A549 treated with dexamethasone at 1 μM for 4 hours (cell line): ENCODE measurements around the gene SHANK1. TPM values are rescaled to one million over a fixed set of nuclear protein-coding genes. Genes with fewer than 3 reads are reported as not detected.

Experiments used
- total RNA-seq: library from RNA; stranded (reverse); fragments of 200-300 nt; extraction: Qiagen RNA extraction; gene quantifications from 5 replicates; pipeline ENCODE4 v1.2.3, GENCODE V29; 2022

SHANK1 gene
- 0.09 to 0.27 TPM (median 0.22 TPM) in 5 replicates for total RNA-seq

DNA sequence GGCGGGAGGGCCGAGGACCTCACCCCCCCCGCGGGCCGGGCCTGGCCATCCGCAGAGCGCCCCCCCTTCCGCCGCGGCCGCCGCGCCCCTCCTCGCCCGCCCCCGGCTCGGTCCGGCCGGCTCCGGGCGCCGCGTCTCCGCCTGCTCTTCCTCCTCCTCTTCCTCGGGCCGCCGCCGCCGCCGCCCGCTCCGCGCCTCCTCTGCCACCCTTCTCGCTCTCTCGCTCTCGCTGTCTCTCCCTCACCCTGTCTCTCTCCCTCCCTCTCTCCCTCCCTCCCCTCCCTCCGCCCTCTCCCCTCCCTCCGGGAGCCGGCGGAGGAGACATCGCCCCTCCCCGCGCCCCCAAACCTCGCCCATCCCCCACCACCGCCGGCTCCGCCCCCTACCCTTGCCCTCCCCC, at the start of gene SHANK1:
SHANK1 (minus strand) TSS at position 237 of the 400 bp plus-strand sequence. CDS start 2,883 bp downstream, outside the sequence.

DNA sequence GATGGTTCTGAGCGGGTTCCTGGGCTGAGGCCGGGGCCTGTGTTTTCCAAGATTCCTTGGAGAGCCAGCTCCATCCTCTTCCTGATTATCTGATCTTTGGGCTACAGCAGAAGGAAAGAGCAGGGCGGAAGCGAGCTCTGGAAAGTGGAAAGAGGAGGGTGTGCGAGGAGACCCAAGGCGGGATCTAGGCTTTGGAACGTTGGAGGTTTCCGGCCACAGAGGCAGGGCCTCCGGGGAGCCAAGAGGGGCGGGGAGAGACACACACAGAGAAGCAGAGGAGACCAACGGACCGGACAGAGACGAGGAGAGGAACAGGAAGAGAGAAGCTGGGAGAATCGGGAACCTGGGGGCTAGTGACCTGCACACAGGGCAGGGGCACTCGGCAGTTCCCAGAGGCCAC, 3.5 kb upstream of the SHANK1 start, which contains the start of gene CLEC11A:
CLEC11A (plus strand) TSS at position 296 of the 400 bp plus-strand sequence. CDS start 162 bp downstream, outside the sequence.

DNA sequence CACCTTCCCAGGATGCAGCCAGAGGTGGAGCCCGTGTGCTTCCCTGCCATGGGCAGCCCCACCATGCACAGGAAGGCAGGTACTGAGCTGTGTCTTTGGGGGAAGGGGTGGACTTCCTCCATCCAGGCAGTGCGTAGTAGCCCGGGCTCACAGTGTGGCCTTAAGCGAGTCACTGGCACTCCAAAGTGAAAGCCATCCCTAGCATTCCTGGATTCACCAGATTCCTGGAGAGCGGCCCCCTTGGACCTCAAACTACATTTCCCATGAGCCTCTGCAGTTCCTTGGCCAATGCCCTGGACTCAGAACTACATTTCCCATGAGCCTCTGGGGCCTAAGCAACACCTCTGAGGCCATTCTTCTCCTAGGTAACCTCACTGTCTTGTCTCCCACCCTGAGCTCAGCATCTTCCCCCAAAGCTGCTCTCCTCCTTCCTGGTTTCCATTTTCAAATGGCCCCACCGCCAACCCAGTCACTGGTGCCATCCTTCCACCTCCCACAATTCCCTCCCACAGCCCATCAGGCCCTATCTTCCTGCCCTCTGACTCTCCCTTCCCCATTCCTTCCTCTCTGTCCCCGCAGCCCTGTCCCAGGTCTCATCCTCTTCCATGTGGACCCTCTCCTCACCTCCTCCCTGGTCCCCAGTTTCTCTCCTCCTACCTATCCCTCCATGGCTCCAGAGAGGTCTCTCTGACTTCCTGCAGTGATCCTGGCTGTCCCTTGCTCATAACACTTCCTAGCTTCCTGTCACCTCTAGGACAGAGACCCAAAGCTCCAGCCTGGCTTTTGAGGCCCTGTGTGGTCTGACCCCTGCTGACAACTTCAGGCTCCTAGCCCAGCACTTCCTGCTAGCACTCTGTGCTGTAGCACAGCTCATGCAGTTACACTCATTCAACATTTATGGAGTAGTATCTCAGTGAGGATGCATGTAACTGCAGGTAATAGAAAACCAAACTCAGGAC, 69.9 kb downstream of the SHANK1 start, which contains the start of gene C19orf81:
C19orf81 (plus strand) TSS at position 13 of the 959 bp plus-strand sequence; CDS start at position 13, 0 bp downstream.

DNA sequence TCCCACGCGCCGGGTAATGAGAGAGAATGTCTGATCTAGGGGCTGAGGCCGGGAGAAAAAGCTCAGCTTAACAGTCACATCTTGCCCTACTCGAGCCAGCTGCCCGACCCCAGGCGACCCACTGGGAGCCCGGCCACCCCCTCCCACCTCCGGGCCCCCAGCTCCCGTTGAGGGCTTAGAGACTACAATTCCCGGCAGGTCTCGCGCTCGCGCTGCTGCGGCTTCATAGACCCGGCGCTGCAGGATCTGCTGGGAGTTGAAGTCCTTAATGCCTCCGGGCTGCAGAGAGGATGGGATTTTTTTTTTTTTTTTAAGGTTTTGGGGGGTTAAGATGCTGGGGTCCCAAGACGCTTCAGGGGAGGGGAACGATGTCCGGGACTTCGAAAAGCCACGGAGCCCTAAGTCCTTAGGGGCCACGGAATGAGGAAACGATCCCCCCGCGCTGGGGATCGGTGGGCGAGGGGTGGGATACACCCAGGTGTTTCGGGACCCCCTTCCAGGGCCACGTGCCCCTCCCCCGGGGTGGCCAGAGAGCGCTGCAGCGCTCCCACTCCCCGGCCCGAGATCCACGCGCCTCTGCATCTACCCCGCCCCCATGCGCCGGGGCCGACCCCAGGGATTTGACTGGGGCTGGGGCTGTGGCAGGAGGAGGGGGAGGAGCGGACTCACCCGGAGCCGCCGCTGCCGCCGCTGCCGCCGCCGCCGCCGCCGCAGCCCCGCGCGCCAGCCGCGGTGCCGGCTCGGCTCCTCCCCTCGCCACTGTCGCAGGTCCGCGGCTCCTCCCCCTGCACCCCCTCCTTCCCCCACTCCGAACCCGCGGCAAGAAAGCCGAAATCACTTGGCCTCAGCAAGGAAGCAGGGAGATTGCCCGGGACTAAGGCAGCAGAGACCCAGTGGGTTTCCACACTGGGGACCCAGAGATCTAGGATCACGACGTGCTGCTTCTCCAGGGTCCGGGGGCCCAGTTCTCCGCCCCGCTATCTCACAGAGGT, 80.2 kb downstream of the SHANK1 start, which contains the start of gene SYT3:
SYT3 (minus strand) TSS at position 761 of the 992 bp plus-strand sequence. CDS start 2,470 bp downstream, outside the sequence.

Other genes starting within 250 kb of the SHANK1 start
- 109 to 144 TPM (median 140 TPM) in 5 replicates for gene EMC10, start 243.3 kb downstream of the SHANK1 start, total RNA-seq
- gene GARIN5A, start 243.0 kb downstream of the SHANK1 start, total RNA-seq, result 1.6 to 1.9 TPM (median 1.8 TPM) in 5 replicates
- 60.1 to 72.6 TPM (median 68.8 TPM) in 5 replicates for gene JOSD2, start 208.6 kb downstream of the SHANK1 start, total RNA-seq
- gene ASPDH, start 205.9 kb downstream of the SHANK1 start, total RNA-seq, result not detected in 5 replicates
- 0.33 to 0.63 TPM (median 0.54 TPM) in 5 replicates for gene LRRC4B, start 151.4 kb downstream of the SHANK1 start, total RNA-seq
- 0.36 to 0.63 TPM (median 0.59 TPM) in 5 replicates for gene SYT3, start 79.9 kb downstream of the SHANK1 start, total RNA-seq
- 5.2 to 7.6 TPM (median 6.2 TPM) in 5 replicates for gene C19orf81, start 70.4 kb downstream of the SHANK1 start, total RNA-seq
- 6.3 to 10.3 TPM (median 9.4 TPM) in 5 replicates for gene CLEC11A, start 3.6 kb upstream of the SHANK1 start, total RNA-seq
- not detected in 5 replicates for gene GPR32, start 50.7 kb upstream of the SHANK1 start, total RNA-seq
- gene ACP4, start 70.6 kb upstream of the SHANK1 start, total RNA-seq, result not detected in 5 replicates
- 0.13 to 0.20 TPM (median 0.16 TPM) in 3 of 5 replicates, not detected in the others for gene KLK1, start 104.0 kb upstream of the SHANK1 start, total RNA-seq
- gene KLK15, start 113.8 kb upstream of the SHANK1 start, total RNA-seq, result not detected in 5 replicates
- 0.12 TPM in 1 of 5 replicates, not detected in the others for gene KLK3, start 135.1 kb upstream of the SHANK1 start, total RNA-seq
- gene KLK2, start 153.6 kb upstream of the SHANK1 start, total RNA-seq, result 0.16 to 0.22 TPM in 2 of 5 replicates, not detected in the others
- 0.11 to 0.13 TPM in 2 of 5 replicates, not detected in the others for gene KLK4, start 191.6 kb upstream of the SHANK1 start, total RNA-seq
- gene KLK5, start 233.2 kb upstream of the SHANK1 start, total RNA-seq, result 0.15 TPM in 1 of 5 replicates, not detected in the others
- gene KLK6, start 249.8 kb upstream of the SHANK1 start, total RNA-seq, result 0.15 to 0.56 TPM (median 0.21 TPM) in 5 replicates